GM21717 (cell line): Measurements from ENCODE around the gene CCDC127.
"Not testable (repeated sequence)": the region's sequence is repeated elsewhere in the genome, so short reads cannot be mapped to it uniquely, and the experiment has no call there.

Experiments
- ATAC-seq: cut with Tn5 transposase; IDR thresholded peaks from one replicate; pipeline ENCODE4 v1.9.1; 2021; ENCODE audit warnings: mild to moderate bottlenecking, moderate library complexity; ENCODE audit not compliant: unreplicated experiment

Gene CCDC127

DNA sequence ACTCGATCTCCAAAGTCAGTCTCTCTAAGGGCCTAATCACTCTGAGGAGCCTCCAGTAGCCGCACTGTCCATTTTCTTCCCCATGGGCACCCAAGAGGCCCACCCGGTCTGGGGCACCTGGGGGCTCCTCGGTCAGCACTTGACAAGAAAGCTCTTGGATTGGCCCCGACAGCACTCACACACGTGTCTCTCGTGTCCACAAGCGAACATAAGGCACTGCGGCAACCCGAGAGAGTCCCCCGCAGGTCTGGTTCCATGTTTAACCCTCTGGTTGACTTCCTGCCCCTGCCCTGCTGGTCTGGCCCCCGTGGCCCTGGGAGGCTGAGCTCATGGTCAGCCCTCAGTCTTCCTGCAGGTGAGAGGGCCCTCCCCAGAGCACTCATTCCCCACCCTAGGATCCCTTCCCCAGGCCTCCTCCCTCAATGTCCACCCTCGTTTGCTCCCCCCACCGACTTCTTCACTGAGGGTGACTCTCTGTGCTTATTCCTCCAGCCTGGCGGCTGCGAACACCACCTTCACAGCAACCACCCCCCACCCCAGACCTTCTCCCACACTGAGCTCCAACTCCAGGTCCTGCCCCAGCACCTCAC is 43.0 kb downstream of the CCDC127 start:
- ATAC-seq, result no peak

DNA sequence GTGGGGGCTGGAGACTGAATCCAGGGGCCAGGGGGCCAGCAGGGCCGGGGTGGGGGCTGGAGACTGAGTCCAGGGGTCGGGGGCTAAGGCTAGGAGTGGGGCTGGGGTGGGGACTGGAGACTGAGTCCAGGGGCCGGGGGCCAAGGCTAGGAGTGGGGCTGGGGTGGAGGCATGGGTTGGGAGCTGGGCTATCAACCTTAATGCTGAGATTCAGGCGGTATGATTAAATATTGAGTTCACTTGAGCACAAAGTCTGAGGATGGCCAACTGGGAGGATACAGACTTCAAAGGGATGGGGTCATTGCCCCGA is 43.7 kb downstream of the CCDC127 start:
- ATAC-seq, result no peak

DNA sequence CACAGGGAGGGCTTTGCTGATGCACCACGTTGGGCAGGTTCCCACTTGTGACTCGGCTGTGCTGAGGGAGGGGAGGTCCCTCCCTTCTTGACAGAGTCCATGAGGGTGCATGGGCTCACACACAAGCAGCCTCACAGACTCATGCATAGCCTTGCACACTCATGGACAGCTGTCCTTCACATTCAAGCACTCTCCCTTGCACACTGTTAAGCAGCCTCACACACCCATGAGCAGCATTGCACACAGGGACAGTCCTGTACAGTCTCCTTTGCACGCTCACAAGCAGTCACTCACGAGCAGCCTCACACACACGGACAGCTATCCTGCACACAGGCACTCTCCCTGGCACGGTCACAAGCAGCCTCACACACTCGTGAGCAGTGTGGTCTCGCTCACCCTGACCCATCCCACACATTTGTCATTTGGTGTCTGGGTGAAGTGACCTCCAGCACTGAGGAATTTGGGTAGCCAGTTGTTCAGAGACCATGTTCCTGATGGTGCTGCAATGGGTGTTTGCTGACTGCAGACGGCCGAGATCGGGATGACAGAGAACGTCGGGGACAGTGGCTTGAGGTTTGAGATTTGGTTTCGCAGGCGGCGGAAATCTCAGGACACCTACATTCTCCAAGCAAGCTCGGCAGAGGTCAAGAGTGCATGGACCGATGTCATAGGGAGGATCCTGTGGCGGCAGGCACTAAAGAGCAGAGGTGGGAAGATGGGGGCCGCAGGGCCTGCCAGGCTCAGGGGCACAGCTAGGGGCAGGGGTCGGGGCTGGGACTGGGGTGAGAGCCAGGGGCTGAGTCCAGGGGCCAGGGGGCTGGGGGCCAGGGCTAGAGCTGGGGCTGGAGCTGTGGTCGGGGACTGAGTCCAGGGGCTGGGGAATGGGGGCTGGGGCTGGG is 44.3 kb downstream of the CCDC127 start:
- no peak for ATAC-seq

DNA sequence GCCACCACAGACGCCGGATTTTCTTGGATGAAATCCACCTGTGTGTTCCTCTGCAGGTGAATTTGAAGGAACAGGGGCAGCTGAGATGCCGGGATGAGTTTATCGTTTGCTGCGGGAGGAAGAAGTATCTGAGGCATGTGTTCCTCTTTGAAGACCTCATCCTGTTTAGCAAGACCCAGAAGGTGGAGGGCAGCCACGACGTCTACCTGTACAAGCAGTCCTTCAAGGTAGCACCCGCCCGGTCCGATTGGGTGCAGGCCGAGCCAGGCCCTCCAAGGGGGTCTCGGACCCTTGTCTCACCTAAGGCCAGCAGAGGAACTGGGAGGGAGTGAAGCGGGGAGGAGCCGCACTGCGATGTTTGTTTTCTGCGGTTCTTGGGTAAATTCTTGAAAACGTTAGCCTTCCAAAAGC is 45.1 kb downstream of the CCDC127 start:
- ATAC-seq, result no peak

DNA sequence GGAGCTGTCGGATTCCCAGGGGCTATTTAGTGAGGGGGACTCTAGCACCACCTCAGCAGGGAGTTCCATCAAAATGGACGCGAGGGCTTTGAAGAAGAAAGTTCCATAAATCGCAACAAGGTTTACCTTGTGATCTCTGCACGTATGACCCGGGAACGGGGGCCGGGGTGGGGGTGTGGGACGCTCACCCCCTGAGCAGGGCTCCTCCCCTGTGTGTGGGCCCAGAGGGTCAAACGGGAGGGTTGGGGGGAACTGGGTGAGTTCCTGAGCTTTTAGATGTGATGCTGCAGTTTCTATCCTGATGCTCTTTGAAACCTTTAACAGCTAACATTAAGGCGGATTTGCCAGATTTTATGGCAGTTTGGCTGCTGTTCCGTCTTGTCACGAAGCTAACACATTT is 45.5 kb downstream of the CCDC127 start:
- no peak for ATAC-seq

DNA sequence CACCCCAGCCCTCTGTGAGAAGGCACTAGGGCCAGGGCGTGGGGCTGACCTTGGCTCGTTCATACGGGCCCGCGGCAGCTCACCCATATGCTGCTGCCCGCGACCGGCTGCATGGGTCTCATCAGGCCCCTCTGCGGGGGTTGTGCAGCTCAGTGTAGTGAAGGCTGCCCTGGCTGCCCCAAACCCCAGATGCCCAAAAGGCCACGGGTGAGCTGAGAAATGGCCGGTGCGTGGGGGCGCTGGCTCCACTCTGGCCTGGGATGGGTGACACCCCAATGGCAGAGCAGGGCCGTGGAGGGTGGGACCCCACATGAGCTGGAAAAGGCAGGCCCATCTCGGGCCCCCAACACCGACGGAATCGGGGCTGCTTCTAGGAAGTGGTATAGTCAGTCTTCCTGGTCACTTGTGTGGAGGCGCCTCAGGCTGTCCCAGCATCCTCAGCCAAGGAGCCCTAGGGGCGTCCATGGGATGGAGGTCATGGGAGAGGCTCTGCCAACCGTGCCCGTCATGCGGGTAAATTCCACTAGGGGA is 46.1 kb downstream of the CCDC127 start:
- no peak for ATAC-seq

DNA sequence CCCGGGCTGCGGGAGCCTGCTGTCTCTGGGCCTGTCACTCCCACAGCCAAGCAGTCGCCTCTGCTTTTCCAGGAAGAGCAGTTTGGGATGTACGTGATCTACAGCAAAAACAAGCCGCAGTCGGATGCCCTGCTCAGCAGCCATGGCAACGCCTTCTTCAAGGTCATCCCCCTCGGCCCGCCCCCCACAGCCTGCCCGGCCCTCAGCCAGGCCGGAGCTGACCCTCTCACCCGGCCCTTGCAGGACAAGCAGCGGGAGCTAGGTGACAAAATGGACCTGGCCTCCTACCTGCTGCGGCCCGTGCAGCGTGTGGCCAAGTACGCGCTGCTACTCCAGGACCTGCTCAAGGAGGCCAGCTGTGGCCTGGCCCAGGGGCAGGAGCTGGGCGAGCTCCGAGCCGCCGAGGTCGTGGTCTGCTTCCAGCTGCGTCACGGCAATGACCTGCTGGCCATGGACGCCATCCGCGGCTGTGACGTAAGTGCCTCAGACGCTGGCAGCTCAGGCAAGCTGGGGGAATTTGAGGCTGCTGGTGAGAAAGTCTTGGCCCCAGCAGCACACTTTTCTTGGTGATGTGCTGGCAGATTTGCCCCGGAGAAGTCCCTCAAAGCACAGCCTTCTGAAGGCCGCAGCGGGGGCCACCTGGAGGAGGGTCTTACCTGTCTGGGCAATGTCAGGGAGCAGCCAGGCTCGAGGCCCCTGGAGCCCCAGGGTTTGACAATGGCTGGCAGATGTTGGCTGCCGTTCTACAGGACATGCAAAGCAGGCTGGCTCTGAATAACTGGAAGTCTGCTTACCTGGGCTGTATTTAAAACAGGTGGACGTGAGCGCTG is 46.8 kb downstream of the CCDC127 start:
- ATAC-seq, result no peak

DNA sequence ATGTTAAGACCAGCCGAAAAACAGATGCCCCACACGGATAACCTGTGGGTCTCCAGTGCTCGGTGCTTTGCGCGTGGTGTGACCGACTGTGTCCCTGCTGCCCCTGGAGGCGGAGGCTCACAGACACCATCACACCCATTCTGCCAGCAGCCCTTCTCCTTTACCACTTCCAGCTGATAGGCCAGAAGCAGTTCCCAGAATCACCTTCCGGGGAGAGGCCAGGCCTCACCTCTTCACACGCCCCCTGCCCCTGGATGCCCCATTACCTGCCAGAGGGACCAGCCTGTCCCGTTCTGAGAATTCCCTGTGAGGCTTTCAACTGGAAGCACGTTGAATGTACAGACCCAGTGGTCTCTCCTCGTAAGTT is 48.2 kb downstream of the CCDC127 start:
- no peak for ATAC-seq

DNA sequence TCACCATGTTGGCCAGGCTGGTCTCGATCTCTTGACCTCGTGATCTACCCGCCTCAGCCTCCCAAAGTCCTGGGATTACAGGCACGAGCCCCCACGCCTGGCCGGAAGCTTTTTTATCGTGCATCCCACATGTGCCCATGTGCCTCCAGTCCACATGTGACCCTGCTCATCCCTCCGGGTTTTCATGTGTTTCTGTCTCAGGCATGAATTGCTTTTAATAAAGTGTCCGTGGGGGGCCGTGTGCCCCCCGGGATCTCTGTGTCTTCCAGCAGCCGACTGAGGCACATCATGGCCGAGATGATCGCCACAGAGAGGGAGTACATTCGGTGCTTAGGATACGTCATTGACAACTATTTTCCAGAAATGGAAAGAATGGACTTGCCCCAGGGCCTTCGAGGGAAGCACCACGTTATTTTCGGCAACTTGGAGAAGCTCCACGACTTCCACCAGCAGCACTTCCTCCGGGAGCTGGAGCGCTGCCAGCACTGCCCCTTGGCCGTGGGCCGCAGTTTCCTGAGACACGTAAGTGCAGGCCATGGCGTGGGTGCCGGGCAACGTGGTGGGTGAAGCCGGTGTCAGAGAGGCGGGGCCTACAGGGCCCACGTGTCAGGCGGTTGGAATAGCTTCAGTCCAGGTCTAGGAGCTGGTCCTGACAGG is 48.8 kb downstream of the CCDC127 start:
- no peak for ATAC-seq

DNA sequence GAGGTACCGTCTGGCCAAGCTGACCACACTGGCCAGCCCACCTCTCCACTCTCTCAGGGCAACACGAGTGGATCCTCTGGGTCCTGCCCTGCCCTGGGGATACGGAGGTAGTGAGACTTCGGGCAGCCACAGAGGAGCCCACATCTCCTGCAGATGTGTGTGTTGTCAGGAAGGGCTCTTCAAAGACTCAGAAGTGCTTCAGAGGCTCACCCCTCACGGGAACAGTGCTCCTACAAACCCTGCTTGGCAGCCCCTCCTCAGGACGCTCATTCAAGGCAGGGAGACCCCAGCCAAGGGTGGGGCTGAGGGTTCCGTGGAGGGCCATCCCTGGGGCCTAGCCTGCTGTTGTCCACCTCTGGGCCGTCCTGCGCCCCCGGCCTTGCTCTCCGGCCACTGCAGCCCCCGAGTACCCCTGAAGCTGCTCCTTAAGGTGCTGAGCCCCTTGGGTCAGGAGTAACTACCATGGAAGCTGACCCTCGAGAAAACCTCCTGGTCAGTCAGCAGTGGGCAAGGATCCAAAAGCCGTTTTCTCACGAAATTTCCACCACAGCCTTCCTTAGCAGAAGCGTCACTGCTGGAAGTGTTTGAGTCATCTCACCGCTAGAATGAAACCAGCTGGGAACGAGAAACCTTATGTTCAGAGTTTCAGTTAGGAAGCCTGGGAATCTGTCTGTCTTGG is 49.8 kb downstream of the CCDC127 start:
- no peak for ATAC-seq

DNA sequence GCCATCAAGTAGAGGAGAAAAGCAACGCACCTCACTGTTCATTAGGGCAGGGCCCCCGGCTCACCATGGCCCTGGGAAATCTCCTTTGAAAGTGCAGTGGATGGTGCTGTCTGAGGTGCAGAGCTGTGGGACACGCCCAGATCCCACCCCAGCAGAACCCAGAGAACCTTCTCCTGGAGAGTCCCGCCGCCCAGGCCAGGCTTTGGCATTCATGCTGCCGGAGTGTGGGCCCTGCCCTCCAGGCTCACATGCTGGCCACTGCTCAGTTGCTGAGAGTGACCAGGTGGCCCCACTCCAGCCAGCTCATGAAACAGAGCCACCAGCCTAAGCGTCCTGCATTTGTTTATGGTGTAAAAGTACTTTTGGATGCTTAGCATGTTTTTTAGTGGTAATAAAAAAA is 50.4 kb downstream of the CCDC127 start:
- no peak for ATAC-seq

DNA sequence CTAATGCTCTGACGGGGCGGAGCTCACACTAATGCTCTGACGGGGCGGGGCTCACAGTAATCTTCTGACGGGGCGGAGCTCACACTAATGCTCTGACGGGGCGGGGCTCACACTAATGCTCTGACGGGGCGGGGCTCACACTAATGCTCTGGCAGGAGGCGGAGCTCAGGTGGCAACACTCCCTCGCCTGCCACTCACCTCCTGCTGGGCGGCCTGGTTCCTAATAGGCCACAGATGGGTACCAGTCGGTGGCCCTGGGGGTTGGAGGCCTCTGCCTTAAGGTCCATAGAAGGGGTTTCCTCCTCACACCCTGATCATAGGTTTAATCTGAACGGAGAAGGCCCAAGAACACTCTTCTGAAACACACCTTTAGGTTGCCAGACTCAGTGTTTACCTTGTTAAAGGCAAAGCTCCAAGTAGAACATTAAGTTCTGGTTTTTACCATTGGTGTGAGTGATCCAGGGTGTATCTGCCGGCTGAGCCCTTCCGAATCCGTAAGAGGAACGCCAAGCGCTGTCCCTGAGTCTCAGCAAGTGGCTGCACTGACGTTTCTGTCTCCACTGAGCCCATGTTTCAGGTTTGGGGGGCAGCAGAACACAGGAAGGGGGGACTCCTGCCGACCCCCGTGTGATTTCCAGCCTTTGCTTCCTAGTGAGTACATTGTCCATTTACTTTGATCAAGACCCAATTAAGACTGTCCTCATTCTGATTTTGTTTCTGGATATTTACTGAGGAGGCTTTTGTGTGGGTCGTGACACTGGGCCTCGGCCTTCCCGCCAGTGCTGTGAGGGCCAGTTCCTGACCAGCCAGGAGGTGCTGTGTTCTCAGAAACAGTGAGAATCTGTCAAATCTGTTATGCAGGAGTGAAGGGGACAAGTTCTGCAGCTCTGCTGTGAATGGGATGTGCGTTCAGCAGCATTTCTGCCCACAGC is 51.2 kb downstream of the CCDC127 start:
- ATAC-seq, result no peak

DNA sequence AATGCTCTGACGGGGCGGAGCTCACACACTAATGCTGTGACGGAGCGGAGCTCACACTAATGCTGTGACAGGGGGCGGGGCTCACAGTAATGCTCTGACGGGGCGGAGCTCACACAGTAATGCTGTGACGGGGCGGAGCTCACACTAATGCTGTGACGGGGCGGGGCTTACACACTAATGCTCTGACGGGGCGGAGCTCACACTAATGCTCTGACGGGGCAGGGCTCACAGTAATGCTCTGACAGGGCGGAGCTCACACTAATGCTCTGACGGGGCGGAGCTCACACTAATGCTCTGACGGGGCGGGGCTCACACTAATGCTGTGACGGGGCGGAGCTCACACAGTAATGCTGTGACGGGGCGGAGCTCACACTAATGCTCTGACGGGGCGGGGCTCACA is 53.2 kb downstream of the CCDC127 start:
- ATAC-seq, result not testable (repeated sequence)

DNA sequence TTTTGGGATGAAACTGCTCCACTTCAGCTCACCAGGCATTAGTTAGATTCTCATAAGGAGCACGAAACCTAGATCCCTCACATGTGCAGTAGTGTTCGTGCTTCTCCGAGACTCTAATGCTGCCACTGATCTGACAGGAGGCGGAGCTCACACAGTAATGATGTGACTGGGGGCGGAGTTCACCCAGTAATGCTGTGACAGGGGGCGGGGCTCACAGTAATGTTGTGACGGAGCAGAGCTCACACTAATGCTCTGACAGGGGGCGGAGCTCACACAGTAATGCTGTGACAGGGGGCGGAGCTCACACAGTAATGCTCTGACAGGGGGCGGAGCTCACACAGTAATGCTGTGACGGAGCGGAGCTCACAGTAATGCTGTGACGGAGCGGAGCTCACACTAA is 53.7 kb downstream of the CCDC127 start:
- no peak for ATAC-seq

DNA sequence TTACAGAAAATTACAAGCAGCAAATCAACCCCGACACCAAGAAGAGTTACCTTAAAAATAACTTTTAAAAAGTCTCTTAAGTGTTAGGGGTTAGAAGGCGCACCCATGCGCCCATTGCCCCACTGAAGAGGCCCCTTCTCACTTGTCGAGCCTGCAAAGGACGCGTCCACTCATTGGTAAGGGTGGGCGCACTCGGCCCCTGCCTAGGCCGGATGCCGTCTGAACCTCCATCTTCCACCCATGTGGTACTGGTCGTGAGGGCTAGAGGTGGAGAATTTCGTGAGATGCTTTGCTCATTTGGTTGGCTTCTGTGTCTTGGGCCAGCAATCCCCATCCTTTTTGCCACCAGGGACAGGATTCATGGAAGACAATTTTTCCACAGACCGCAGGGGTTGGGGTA is 54.1 kb downstream of the CCDC127 start:
- ATAC-seq, result no peak

DNA sequence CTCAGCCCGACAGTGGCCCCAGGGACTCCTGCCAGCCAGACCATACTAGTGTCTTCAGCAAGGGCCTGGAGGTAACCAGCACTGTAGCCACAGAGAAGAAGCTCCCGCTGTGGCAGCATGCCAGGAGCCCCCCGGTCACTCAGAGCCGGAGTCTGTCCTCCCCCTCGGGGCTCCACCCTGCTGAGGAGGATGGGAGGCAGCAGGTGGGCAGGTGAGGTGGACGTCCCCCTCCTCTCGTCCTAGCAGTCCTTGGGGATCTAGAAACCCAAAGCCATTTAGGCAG is 54.7 kb downstream of the CCDC127 start:
- ATAC-seq, result no peak

DNA sequence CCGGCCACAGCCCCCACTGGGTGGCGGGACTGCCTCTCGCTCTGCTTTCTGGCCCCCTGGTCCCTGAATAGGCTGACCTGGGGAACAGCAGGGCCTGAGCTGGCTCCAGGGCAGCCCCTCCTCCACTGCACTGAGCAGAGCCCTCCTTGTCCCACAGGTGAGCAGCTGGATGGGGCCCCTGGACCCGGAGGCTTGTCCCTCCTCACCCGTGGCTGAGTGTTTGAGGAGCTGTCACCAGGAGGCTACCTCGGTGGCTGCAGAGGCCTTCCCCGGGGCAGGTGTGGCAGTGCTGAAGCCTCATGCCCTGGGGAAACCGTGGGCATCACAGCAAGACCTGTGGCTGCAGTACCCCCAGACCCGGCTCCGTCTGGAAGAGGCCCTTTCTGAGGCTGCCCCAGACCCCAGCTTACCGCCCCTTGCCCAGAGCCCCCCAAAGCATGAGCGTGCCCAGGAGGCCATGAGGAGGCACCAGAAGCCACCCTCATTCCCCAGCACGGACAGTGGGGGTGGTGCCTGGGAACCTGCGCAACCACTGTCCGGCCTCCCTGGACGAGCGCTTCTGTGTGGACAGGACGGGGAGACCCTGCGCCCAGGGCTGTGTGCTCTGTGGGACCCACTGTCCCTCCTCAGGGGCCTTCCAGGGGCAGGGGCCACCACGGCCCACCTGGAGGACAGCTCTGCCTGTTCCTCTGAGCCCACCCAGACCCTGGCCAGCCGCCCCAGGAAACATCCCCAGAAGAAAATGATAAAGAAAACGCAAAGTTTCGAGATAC is 55.2 kb downstream of the CCDC127 start:
- no peak for ATAC-seq

DNA sequence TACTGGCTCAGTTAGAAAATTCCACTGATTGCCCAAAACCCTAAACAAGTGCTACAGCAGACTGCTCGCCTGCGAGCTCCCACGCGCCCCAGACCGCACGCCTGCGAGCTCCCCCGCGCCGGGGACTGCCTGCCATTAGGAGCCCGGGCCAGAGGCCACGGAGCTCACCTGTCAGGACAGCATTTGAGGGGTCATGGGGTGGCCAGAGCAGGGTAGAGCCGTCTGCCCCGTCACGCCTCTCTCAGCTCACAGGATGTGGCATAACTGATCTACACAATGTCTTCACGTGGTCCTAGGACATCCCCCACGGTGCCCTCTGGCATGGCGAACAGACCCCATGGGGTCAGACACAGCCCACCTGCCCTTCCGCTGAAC is 55.8 kb downstream of the CCDC127 start:
- ATAC-seq, result no peak

DNA sequence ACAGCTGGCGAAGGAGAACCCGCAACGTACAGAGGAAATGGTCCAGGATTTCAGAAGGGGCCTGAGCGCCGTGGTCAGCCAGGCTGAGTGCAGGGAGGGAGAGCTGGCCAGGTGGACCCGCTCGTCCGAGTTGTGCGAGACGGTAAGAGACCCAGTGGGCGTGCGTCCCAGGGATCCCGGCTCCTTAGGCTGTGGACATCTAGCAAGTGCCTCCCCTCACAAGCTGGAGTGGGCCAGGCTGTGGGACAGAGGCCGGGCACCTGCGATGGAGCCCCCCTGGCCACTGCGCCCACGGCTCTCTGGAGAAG is 56.2 kb downstream of the CCDC127 start:
- ATAC-seq, result no peak
